Body of pancreas (tissue), 4 donors: ENCODE results near the gene LRRC27.

ENCODE experiments used
- CTCF ChIP-seq, 7 experiments: fragments of 450-650 bp in 4 of 7; fragments of 200-600 bp in 3 of 7; sonication (generic) in 3 of 7; IDR thresholded peaks; one replicate each; pipeline ENCODE4 v1.5.1; 2016 to 2019; ENCODE audit warnings: antibody characterized with exemption in 7 of 7
- POLR2A ChIP-seq, 3 donors: fragments of 450-650 bp; IDR thresholded peaks; one replicate each; pipeline ENCODE4 v1.6.1; 2016; ENCODE audit warnings: antibody characterized with exemption in 3 of 3, mild to moderate bottlenecking in 2 of 3

- TF ChIP-seq POLR2A (IDR thresholded peaks at IDR 0.05) (no peak), CTCF (IDR thresholded peaks at IDR 0.05) (no peak)
These were observed 26.2 kb upstream of the LRRC27 start for GRCh38 chr10:132305654-132306342.
